ENCODE data around the gene CPED1. TPM values are rescaled to one million over a fixed set of nuclear protein-coding genes. Genes with fewer than 3 reads are reported as not detected.
A peak's percentile ranks its signal among the peaks of the same experiment; 100 is the strongest.
"Not testable (repeated sequence)": the region's sequence is repeated elsewhere in the genome, so short reads cannot be mapped to it uniquely, and the experiment has no call there.

Gene CPED1
- total and polyA plus RNA-seq, 11 donors = 3.6 to 51.2 (median 24.8) TPM

DNA sequence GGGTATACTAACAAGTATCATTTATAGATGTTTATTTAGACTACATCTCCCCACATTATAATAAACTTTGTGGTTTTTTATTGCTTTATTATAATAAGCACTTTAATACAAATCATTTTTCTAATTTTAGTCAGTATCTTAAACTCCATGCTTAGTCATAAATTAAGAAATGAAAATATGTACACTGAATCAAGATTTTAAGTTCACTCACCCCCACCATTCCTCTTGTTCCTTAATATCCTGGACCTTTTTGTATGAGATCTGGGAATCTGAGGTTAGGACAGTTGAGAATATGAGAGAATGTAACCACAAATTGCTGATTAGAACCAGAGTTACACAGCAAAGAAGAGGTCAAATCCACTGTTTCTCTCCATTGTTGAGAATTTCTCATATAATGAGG is 246.7 kb downstream of the CPED1 start:
- intact Hi-C loops (cut with DNase I) = no loop called here

GRCh38 chr7:121237601-121238000 is 249.1 kb downstream of the CPED1 start:
- no peak for DNase-seq
- H3K4me1 ChIP-seq = no peaks in the 10 kb centered on the region
- no peaks in the 10 kb centered on the region for H3K27me3 ChIP-seq
- 63 to 76% (median 74%) methylated on average over 3 of the region's 3 CpGs for WGBS, 4 donors
- no peaks in the 10 kb centered on the region for H3K9me3 ChIP-seq
- H3K4me3 ChIP-seq = no peak overlapping the region
- H3K27ac ChIP-seq = no peak overlapping the region
- TF ChIP-seq POLR2A (IDR thresholded peaks at IDR 0.05) (no peak), CTCF (IDR thresholded peaks at IDR 0.05) (no peak)
- ATAC-seq = no peak
- peaks cover 0 to 36% (median 14%) of the 10 kb centered on the region in 9 donors for H3K36me3 ChIP-seq
- intact Hi-C loops (cut with DNase I) = no loop called here

More for the DNA sequence above, 246.7 kb downstream of the CPED1 start:
- Histone ChIP-seq H3K27me3 (no peaks in the 10 kb centered on the region), H3K27ac (no peak overlapping the region), H3K4me3 (no peak overlapping the region), H3K4me1 (no peaks in the 10 kb centered on the region), H3K9me3 (no peaks in the 10 kb centered on the region), H3K36me3 (peaks cover 0 to 30% (median 14%) of the 10 kb centered on the region in 9 donors)
- DNase-seq (no peak), ATAC-seq (no peak)
- TF ChIP-seq CTCF (IDR thresholded peaks at IDR 0.05) (no peak), POLR2A (IDR thresholded peaks at IDR 0.05) (no peak)

GRCh38 chr7:121244120-121244870 is 255.8 kb downstream of the CPED1 start:
- H3K4me3 ChIP-seq = no peak overlapping the region
- H3K27ac ChIP-seq = no peak overlapping the region
- TF ChIP-seq POLR2A (IDR thresholded peaks at IDR 0.05) (no peak), CTCF (IDR thresholded peaks at IDR 0.05) (no peak)
- ATAC-seq (peak in 2 of 4 donors; percentile 43 to 82), DNase-seq (peak in 2 of 5 donors; percentile 6 to 23)
- no peaks in the 10 kb centered on the region for H3K4me1 ChIP-seq
- WGBS, 4 donors = 72 to 80% (median 78%) methylated on average over 7 of the region's 7 CpGs
- no peaks in the 10 kb centered on the region for H3K27me3 ChIP-seq
- intact Hi-C loops (cut with DNase I) = loop anchor here in 1 of 10 donors (10.0 kb wide), 1 partner anchor 59 kb away; no protein-coding TSS in a partner anchor
- H3K36me3 ChIP-seq = peaks cover 0 to 58% (median 22%) of the 10 kb centered on the region in 9 donors
- H3K9me3 ChIP-seq = peaks cover 0 to 16% (median 0%) of the 10 kb centered on the region in 12 donors

DNA sequence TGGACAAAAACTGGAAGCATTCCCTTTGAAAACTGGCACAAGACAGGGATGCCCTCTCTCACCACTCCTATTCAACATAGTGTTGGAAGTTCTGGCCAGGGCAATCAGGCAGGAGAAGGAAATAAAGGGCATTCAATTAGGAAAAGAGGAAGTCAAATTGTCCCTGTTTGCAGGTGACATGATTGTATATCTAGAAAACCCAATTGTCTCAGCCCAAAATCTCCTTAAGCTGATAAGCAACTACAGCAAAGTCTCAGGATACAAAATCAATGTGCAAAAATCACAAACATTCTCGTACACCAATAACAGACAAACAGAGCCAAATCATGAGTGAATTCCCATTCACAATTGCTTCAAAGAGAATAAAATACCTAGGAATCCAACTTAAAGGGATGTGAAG is 262.9 kb downstream of the CPED1 start:
- H3K27me3 ChIP-seq; DNase-seq; ATAC-seq; H3K4me3 ChIP-seq; H3K4me1 ChIP-seq; H3K27ac ChIP-seq; intact Hi-C loops (cut with DNase I): not testable (repeated sequence)
- peaks cover 0 to 34% (median 0%) of the 10 kb centered on the region in 12 donors for H3K9me3 ChIP-seq
- WGBS, 4 donors = 89 to 100% (median 95%) methylated on average over 1 of the region's 1 CpG
- H3K36me3 ChIP-seq = peaks cover 0 to 32% (median 10%) of the 10 kb centered on the region in 9 donors

DNA sequence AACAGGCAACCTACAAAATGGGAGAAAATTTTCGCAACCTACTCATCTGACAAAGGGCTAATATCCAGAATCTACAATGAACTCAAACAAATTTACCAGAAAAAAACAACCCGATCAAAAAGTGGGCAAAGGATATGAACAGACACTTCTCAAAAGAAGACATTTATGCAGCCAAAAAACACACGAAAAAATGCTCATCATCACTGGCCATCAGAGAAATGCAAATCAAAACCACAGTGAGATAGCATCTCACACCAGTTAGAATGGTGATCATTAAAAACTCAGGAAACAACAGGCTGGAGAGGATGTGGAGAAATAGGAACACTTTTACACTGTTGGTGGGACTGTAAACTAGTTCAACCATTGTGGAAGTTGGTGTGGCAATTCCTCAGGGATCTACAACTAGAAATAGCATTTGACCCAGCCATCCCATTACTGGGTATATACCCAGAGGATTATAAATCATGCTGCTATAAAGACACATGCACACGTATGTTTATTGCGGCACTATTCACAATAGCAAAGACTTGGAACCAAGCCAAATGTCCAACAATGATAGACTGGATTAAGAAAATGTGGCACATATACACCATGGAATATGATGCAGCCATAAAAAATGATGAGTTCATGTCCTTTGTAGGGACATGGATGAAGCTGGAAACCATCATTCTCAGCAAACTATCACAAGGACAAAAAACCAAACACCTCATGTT is 264.2 kb downstream of the CPED1 start:
- intact Hi-C loops (cut with DNase I) = not testable (repeated sequence)
- WGBS, 4 donors = 90 to 92% (median 91%) methylated on average over 3 to 5 of the region's 5 CpGs

More for the DNA sequence above, 264.2 kb downstream of the CPED1 start:
- H3K27ac ChIP-seq, DNase-seq, H3K4me1 ChIP-seq, ATAC-seq, H3K27me3 ChIP-seq, H3K4me3 ChIP-seq: not testable (repeated sequence)
- H3K36me3 ChIP-seq = peaks cover 0 to 19% (median 5%) of the 10 kb centered on the region in 9 donors
- peaks cover 0 to 33% (median 0%) of the 10 kb centered on the region in 12 donors for H3K9me3 ChIP-seq
